Measurements from ENCODE around the gene RND3. TPM values are rescaled to one million over a fixed set of nuclear protein-coding genes. Genes with fewer than 3 reads are reported as not detected.

Gene RND3
- total and polyA plus RNA-seq, 2 of the 13 experiments (the other 11 are each of a cell fraction or from before 2014, with no cell fraction given) = 0.13 to 0.42 TPM

DNA sequence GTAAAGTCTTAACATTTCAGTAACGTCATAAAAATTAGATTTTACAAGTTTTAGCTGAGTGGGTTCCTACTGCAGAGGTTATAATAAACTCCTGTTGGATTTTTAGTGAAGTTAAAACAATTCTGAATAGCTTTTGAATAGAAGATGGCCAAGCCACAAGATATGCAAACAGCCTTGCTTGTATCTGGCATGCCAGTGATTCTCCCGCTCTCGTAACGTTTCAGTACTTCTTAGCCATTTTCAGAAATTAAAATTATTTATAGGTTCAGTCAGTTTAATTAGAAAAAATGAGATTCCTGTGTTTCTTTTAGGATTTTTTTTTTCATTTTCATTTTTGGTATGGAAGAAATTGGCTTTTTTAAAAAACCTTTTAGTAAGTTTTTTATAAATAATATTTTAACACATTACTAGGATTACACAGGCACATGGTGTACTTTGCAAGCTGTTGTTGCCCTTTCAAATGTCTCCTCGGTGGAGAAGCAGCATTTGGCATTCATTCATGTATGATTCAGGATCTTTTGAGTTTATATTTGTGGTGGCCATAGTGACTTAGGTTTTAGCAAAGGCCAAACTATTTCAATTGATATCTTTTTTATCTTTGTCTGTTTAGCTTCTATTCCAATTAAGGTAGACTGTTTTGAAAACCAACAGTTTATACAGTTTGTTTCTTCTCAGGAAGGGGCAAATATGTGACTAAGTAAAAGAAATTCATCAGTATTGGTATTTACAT, 30.6 kb upstream of the RND3 start (continued):
- TF ChIP-seq THRA (CRISPR knock-in tag; IDR thresholded peaks at IDR 0.05; ENCODE audit: borderline replicate concordance) (no peak), SRSF9 (IDR thresholded peaks at IDR 0.05; ENCODE audit: borderline replicate concordance, insufficient read depth, low read depth, low read length, poor library complexity, severe bottlenecking) (no peak), RARA (CRISPR knock-in tag; IDR thresholded peaks at IDR 0.05) (no peak), ELF4 (CRISPR knock-in tag; IDR thresholded peaks at IDR 0.05; ENCODE audit: borderline replicate concordance) (no peak), ZNF816 (CRISPR knock-in tag; IDR thresholded peaks at IDR 0.05; ENCODE audit: borderline replicate concordance) (no peak), ZBTB49 (CRISPR knock-in tag; IDR thresholded peaks at IDR 0.05; ENCODE audit: borderline replicate concordance) (no peak), CHD4 (IDR thresholded peaks at IDR 0.05; ENCODE audit: borderline replicate concordance, low read length) (no peak), HMG20B (CRISPR knock-in tag; conservative IDR thresholded peaks at IDR 0.05) (no peak)
- TF ChIP-seq, protein P1, sequence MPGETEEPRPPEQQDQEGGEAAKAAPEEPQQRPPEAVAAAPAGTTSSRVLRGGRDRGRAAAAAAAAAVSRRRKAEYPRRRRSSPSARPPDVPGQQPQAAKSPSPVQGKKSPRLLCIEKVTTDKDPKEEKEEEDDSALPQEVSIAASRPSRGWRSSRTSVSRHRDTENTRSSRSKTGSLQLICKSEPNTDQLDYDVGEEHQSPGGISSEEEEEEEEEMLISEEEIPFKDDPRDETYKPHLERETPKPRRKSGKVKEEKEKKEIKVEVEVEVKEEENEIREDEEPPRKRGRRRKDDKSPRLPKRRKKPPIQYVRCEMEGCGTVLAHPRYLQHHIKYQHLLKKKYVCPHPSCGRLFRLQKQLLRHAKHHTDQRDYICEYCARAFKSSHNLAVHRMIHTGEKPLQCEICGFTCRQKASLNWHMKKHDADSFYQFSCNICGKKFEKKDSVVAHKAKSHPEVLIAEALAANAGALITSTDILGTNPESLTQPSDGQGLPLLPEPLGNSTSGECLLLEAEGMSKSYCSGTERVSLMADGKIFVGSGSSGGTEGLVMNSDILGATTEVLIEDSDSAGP (CRISPR knock-in tag; IDR thresholded peaks at IDR 0.05; ENCODE audit: borderline replicate concordance) = no peak

Measured in HepG2 (cell line).